Lower leg skin (tissue), 3 donors: ENCODE results near the gene KIZ.

Experiments used
- POLR2A ChIP-seq, 2 donors: fragments of 450-650 bp; IDR thresholded peaks; one replicate each; pipeline ENCODE4 v1.6.1; 2016 to 2017; ENCODE audit warnings: antibody characterized with exemption in 2 of 2, mild to moderate bottlenecking in 1 of 2, moderate library complexity in 1 of 2
- TF ChIP-seq, protein P1 (sequence below), 3 donors: fragments of 450-650 bp; IDR thresholded peaks; one replicate each; pipeline ENCODE4 v1.5.1; 2016; ENCODE audit warnings: antibody characterized with exemption in 3 of 3, mild to moderate bottlenecking in 3 of 3, moderate library complexity in 2 of 3

DNA sequence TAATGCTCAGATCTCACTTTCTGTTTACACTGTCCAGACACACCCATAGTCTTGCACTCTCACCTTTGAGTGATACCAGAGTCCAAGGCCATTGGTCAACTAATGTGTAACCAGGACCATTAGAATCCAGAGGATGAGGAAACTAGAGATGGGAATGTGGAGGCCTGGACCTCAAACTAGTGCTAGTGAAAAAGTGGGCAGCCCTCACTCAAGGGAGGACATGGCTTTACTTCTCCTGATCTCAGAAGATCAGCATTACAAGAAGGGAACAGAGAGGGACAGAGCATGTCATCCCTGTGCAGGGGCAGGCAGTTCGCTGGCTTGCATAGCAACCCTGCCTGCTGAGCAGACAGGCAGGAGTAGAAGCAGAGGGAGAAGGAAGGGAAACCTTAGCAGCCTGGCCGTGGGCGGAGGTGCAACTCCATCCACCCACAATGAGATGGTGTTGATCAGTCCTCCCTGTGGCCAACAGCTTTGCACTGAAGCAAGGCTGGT is 154.7 kb downstream of the KIZ start:
- TF ChIP-seq, protein P1, sequence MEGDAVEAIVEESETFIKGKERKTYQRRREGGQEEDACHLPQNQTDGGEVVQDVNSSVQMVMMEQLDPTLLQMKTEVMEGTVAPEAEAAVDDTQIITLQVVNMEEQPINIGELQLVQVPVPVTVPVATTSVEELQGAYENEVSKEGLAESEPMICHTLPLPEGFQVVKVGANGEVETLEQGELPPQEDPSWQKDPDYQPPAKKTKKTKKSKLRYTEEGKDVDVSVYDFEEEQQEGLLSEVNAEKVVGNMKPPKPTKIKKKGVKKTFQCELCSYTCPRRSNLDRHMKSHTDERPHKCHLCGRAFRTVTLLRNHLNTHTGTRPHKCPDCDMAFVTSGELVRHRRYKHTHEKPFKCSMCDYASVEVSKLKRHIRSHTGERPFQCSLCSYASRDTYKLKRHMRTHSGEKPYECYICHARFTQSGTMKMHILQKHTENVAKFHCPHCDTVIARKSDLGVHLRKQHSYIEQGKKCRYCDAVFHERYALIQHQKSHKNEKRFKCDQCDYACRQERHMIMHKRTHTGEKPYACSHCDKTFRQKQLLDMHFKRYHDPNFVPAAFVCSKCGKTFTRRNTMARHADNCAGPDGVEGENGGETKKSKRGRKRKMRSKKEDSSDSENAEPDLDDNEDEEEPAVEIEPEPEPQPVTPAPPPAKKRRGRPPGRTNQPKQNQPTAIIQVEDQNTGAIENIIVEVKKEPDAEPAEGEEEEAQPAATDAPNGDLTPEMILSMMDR (IDR thresholded peaks at IDR 0.05) = no peak
- TF ChIP-seq POLR2A (IDR thresholded peaks at IDR 0.05) = no peak
